ENCODE data around the gene NOX5.

GRCh38 chr15:69060041-69060481 is 45.6 kb downstream of the NOX5 start:
- TF ChIP-seq POLR2A (IDR thresholded peaks at IDR 0.05; ENCODE audit: low read depth, low read length) (no peak), TAF1 (IDR thresholded peaks at IDR 0.05; ENCODE audit: borderline replicate concordance, low read depth, low read length) (no peak), POLR2AphosphoS5 (IDR thresholded peaks at IDR 0.05; ENCODE audit: low read depth, low read length) (no peak)

Data from GM12892 (cell line).